Neural progenitor cell (in vitro differentiated cells): Measurements from ENCODE around the gene MOV10L1. TPM values are rescaled to one million over a fixed set of nuclear protein-coding genes. Genes with fewer than 3 reads are reported as not detected.

ENCODE experiments used
- DNase-seq: peaks from one replicate; pipeline ENCODE4 v3.0.0-alpha.2; 2016; ENCODE audit warnings: low spot score
- H2AFZ ChIP-seq: fragments of 200-600 bp; sonication (generic); replicated peaks from 2 replicates; pipeline ENCODE4 v1.6.1; 2016; ENCODE audit warnings: antibody characterized with exemption
- H3F3A ChIP-seq: fragments of 200-600 bp; sonication (generic); 2 replicates; pipeline ENCODE4 v1.6.1; 2016; ENCODE audit warnings: antibody characterized with exemption, low read depth
- H3K27ac ChIP-seq: fragments of 200-600 bp; sonication (generic); 2 replicates; pipeline ENCODE4 v1.5.1; 2016; ENCODE audit warnings: mild to moderate bottlenecking
- H3K27me3 ChIP-seq: fragments of 200-600 bp; sonication (generic); 2 replicates; pipeline ENCODE4 v1.6.1; 2016; ENCODE audit warnings: mild to moderate bottlenecking, moderate library complexity
- H3K36me3 ChIP-seq: fragments of 200-600 bp; sonication (generic); 2 replicates; pipeline ENCODE4 v1.5.1; 2016
- H3K4me1 ChIP-seq: fragments of 200-600 bp; sonication (generic); 2 replicates; pipeline ENCODE4 v1.6.1; 2016; ENCODE audit warnings: mixed run types
- H3K4me2 ChIP-seq: fragments of 200-600 bp; sonication (generic); 2 replicates; pipeline ENCODE4 v1.6.1; 2016
- H3K4me3 ChIP-seq: fragments of 200-600 bp; sonication (generic); 2 replicates; pipeline ENCODE4 v1.5.1; 2016
- H3K79me2 ChIP-seq: fragments of 200-600 bp; sonication (generic); 2 replicates; pipeline ENCODE4 v1.6.1; 2016; ENCODE audit warnings: low read depth
- H3K9ac ChIP-seq: fragments of 200-600 bp; sonication (generic); 2 replicates; pipeline ENCODE4 v1.6.1; 2016
- H3K9me3 ChIP-seq: fragments of 200-600 bp; sonication (generic); 2 replicates; pipeline ENCODE4 v1.5.1; 2016; ENCODE audit warnings: low read depth
- H4K20me1 ChIP-seq: fragments of 200-600 bp; sonication (generic); 2 replicates; pipeline ENCODE4 v1.6.1; 2016; ENCODE audit warnings: low read depth
- H3K27ac Mint-ChIP-seq: 3 replicates; pipeline ENCODE4 v1.8.0; 2021; ENCODE audit warnings: mixed read lengths
- H3K27me3 Mint-ChIP-seq: 2 replicates; pipeline ENCODE4 v1.8.0; 2022; ENCODE audit warnings: low read depth, mild to moderate bottlenecking, inconsistent platforms, moderate library complexity, mixed read lengths; ENCODE audit not compliant: insufficient read depth
- H3K36me3 Mint-ChIP-seq: 3 replicates; pipeline ENCODE4 v1.8.0; 2021; ENCODE audit warnings: mixed read lengths
- H3K4me1 Mint-ChIP-seq: 3 replicates; pipeline ENCODE4 v1.8.0; 2021; ENCODE audit warnings: mixed read lengths
- H3K4me3 Mint-ChIP-seq: 3 replicates; pipeline ENCODE4 v1.8.0; 2021; ENCODE audit warnings: mild to moderate bottlenecking, moderate library complexity, mixed read lengths
- H3K9me3 Mint-ChIP-seq: 3 replicates; pipeline ENCODE4 v1.8.0; 2020; ENCODE audit warnings: mixed read lengths
- EZH2 ChIP-seq: fragments of 200-600 bp; sonication (generic); IDR thresholded peaks from 2 replicates; pipeline ENCODE4 v1.6.1; 2017; ENCODE audit warnings: antibody characterized with exemption, mild to moderate bottlenecking, moderate library complexity
- EZH2phosphoT487 ChIP-seq: fragments of 200-600 bp; sonication (generic); IDR thresholded peaks from 2 replicates; pipeline ENCODE4 v1.6.1; 2017; ENCODE audit warnings: antibody characterized with exemption
- total RNA-seq: library from RNA; depleted of rRNA; stranded (reverse); fragments of >200 nt; gene quantifications from 2 replicates; pipeline ENCODE4 v1.2.3, GENCODE V29; 2015; ENCODE audit warnings: low replicate concordance
- TF ChIP-seq, protein P1 (sequence below): fragments of 200-600 bp; sonication (generic); IDR thresholded peaks from 2 replicates; pipeline ENCODE4 v1.5.1; 2017; ENCODE audit warnings: antibody characterized with exemption, mild to moderate bottlenecking

The MOV10L1 gene
- total RNA-seq, 1 donor from 2014 or later: not detected

DNA sequence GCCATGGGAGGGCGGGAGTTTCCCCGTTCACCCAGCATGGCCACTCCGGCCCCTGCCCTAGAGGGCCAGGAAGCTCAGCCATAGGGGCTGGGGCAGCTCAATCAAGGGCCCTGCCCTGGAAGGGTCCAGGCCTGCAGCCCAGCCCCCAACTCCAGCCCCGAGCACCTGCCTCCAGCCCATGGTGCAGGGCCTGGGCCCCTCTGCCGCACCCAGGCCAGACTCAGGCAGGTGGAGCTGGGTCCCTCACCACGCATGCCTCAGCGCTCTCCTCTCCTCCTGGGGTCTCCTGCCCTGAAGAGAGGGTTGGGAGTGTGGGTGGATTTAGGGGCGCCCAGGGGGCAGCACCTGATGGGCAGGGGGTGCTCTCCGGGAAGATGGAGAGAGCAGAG, 17.6 kb upstream of the MOV10L1 start:
- Histone ChIP-seq H3K4me2 (no peak overlapping the region), H2AFZ (no peak overlapping the region), H3K4me3 (no peak overlapping the region), H4K20me1 (no peaks in the 10 kb centered on the region), H3K9me3 (no peaks in the 10 kb centered on the region), H3F3A (no peaks in the 10 kb centered on the region), H3K27ac (no peak overlapping the region), H3K27me3 (no peaks in the 10 kb centered on the region), H3K36me3 (no peaks in the 10 kb centered on the region), H3K9ac (no peak overlapping the region), H3K79me2 (no peaks in the 10 kb centered on the region), H3K4me1 (no peaks in the 10 kb centered on the region)
- peaks cover 6% of the 10 kb centered on the region for H3K27me3 Mint-ChIP-seq
- no peak for DNase-seq
- no peaks in the 10 kb centered on the region for H3K36me3 Mint-ChIP-seq
- no peak for TF ChIP-seq EZH2
- no peak for TF ChIP-seq EZH2phosphoT487
- TF ChIP-seq, protein P1, sequence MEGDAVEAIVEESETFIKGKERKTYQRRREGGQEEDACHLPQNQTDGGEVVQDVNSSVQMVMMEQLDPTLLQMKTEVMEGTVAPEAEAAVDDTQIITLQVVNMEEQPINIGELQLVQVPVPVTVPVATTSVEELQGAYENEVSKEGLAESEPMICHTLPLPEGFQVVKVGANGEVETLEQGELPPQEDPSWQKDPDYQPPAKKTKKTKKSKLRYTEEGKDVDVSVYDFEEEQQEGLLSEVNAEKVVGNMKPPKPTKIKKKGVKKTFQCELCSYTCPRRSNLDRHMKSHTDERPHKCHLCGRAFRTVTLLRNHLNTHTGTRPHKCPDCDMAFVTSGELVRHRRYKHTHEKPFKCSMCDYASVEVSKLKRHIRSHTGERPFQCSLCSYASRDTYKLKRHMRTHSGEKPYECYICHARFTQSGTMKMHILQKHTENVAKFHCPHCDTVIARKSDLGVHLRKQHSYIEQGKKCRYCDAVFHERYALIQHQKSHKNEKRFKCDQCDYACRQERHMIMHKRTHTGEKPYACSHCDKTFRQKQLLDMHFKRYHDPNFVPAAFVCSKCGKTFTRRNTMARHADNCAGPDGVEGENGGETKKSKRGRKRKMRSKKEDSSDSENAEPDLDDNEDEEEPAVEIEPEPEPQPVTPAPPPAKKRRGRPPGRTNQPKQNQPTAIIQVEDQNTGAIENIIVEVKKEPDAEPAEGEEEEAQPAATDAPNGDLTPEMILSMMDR: no peak
- no peak overlapping the region for H3K4me3 Mint-ChIP-seq
- no peaks in the 10 kb centered on the region for H3K9me3 Mint-ChIP-seq
- peaks cover 9% of the 10 kb centered on the region for H3K4me1 Mint-ChIP-seq
- no peak overlapping the region for H3K27ac Mint-ChIP-seq

DNA sequence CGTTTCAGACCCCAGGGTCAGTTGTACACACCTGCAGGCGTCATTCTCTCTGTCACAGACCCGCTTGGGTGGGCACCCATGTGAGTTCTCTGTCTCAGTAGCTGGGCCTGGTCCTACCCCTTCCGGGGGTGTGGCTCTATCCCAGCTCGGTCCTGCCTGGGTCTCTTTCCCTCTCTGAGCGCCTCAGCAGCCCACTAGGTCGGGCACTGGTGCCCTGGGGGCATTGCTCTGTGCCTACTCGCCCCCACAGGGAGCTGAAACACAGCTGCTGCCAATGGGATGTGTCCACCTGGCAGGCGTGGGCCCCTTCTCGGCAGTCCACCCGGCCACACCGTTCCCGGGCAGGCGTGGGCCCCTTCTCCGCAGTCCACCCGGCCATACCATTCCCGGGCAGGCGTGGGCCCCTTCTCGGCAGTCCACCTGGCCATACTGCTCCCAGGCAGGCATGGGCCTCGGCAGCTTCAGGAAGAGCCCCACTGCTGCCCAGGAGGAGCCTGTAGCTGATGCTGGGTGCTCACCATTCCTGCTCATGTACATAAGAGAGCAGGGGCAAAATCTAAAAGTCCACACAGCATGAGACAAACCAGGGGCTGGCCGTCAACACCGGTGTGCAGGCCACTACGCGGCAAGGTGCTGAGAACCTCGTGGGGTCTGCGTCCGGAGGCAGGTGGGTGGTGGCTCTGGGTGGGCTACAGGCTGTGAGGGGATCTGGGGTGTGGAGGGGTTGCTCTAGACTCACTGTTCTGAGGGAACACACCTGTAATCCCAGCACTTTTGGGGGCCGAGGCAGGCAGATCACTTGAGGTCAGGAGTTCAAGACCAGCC, 16.9 kb upstream of the MOV10L1 start:
- Mint-ChIP-seq H3K27me3 (no peaks in the 10 kb centered on the region), H3K36me3 (no peaks in the 10 kb centered on the region), H3K27ac (no peak overlapping the region), H3K9me3 (no peaks in the 10 kb centered on the region), H3K4me1 (peaks cover 7% of the 10 kb centered on the region), H3K4me3 (no peak overlapping the region)
- TF ChIP-seq, protein P1: no peak
- TF ChIP-seq EZH2phosphoT487: no peak
- no peak for TF ChIP-seq EZH2
- Histone ChIP-seq H3K4me1 (no peaks in the 10 kb centered on the region), H4K20me1 (no peaks in the 10 kb centered on the region), H3K27ac (no peak overlapping the region), H3K4me3 (no peak overlapping the region), H2AFZ (no peak overlapping the region), H3K36me3 (no peaks in the 10 kb centered on the region), H3F3A (no peaks in the 10 kb centered on the region), H3K27me3 (no peaks in the 10 kb centered on the region), H3K9ac (no peak overlapping the region), H3K4me2 (no peak overlapping the region), H3K79me2 (no peaks in the 10 kb centered on the region), H3K9me3 (no peaks in the 10 kb centered on the region)
- DNase-seq: no peak

DNA sequence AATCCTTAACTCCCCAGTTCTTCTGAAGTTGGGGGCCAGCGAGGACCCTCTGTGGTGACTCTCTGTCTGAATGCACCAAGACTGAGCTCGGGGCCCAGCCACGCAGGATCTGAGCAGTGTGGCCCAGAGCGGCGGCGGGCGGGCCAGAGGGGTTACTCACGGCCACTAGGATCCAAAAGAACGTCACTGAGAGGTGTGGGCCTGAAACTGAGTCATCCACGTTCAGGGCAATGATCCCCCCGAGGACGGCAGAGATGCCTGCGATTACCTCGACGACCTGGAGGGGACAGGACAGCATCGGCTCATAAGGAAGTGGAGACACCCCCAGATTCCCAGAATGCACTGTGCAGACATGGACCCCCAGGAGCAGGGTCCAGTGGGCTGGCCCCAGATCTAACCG, 15.8 kb upstream of the MOV10L1 start:
- H3K4me3 Mint-ChIP-seq: no peak overlapping the region
- no peaks in the 10 kb centered on the region for H3K36me3 Mint-ChIP-seq
- Histone ChIP-seq H3K9ac (no peak overlapping the region), H3K27me3 (no peaks in the 10 kb centered on the region), H3K4me3 (no peak overlapping the region), H3K79me2 (no peaks in the 10 kb centered on the region), H3K4me1 (no peaks in the 10 kb centered on the region), H3K9me3 (no peaks in the 10 kb centered on the region), H3F3A (no peaks in the 10 kb centered on the region), H4K20me1 (no peaks in the 10 kb centered on the region), H3K4me2 (no peak overlapping the region), H3K27ac (no peak overlapping the region), H2AFZ (no peak overlapping the region), H3K36me3 (no peaks in the 10 kb centered on the region)
- H3K27ac Mint-ChIP-seq: peak overlapping the region; percentile 29
- no peaks in the 10 kb centered on the region for H3K9me3 Mint-ChIP-seq
- no peaks in the 10 kb centered on the region for H3K27me3 Mint-ChIP-seq
- TF ChIP-seq, protein P1: no peak
- no peak for TF ChIP-seq EZH2phosphoT487
- no peak for TF ChIP-seq EZH2
- H3K4me1 Mint-ChIP-seq: peaks cover 9% of the 10 kb centered on the region
- no peak for DNase-seq
